ENCODE measurements around the gene DGKH.

DNA sequence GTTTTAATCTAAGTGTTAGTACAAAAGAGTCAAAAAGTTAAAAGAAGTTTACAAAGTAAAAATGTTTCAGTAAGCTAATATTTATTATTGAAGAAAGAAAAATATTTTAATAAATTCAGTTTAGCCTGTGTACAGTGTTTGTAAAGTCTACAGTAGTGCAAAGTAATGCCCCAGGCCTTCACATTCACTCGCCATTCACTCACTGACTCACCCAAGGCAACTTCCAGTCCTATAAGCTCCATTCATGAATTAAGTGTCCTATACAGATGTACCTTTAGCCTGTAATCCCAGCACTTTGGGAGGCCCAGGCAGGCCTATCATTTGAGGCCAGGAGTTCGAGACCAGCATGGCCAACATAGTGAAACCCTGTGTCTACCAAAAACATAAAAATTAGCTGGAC, 199.4 kb downstream of the DGKH start:
- TF ChIP-seq POLR2A (IDR thresholded peaks at IDR 0.05) = no peak
- TF ChIP-seq, protein P1, sequence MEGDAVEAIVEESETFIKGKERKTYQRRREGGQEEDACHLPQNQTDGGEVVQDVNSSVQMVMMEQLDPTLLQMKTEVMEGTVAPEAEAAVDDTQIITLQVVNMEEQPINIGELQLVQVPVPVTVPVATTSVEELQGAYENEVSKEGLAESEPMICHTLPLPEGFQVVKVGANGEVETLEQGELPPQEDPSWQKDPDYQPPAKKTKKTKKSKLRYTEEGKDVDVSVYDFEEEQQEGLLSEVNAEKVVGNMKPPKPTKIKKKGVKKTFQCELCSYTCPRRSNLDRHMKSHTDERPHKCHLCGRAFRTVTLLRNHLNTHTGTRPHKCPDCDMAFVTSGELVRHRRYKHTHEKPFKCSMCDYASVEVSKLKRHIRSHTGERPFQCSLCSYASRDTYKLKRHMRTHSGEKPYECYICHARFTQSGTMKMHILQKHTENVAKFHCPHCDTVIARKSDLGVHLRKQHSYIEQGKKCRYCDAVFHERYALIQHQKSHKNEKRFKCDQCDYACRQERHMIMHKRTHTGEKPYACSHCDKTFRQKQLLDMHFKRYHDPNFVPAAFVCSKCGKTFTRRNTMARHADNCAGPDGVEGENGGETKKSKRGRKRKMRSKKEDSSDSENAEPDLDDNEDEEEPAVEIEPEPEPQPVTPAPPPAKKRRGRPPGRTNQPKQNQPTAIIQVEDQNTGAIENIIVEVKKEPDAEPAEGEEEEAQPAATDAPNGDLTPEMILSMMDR (IDR thresholded peaks at IDR 0.05) = no peak
